ENCODE results near the gene KCTD21.
"Not testable (repeated sequence)": the region's sequence is repeated elsewhere in the genome, so short reads cannot be mapped to it uniquely, and the experiment has no call there.

KCTD21 gene, protein sequence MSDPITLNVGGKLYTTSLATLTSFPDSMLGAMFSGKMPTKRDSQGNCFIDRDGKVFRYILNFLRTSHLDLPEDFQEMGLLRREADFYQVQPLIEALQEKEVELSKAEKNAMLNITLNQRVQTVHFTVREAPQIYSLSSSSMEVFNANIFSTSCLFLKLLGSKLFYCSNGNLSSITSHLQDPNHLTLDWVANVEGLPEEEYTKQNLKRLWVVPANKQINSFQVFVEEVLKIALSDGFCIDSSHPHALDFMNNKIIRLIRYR

DNA sequence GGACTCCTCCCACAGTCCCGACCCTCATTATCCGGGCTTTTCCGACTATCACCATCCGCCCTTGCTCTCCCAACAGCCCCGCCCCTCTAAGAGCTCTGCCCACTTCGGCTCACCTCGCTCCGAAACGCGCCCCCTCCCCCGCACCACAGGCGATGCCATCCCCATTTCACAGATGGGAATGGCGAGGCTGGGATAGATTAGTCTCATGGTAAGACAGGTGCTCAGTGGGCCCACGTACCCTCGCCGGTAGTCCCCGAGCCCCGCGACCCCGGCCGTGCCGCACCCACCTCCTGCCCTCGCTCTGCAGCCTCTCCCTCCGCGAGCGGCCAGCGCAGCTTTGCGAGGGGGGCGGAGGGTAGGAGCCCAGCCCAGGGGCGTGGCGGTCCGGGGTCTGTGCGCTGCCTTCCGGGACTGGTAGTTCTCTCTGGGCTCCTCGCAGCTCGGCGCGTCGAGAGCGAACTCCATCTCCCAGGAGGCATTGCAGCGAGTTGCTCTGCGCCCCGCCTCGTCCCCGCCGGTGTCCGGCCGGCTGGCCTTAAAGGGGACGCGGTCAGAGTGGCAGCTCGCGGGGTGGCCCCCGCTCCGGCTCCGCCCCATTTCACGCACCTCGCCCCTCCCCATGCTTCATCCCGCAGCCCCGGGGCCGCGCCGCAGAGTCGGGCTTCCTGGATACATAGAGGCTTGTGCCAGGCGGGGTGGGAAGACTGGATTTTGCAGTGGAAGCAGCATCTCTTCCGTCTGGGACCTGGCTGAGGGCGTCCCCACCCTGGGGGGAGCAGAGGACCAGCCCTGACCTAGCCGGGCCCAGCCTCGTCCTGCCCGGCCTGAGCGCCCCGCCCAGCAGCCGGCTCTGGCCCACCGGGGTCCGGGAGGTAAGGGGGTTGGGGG is at the start of gene KCTD21, which contains the start of gene USP35:
TSS of gene KCTD21 (minus strand) at position 341 of the 888 bp plus-strand sequence. CDS start 14,072 bp downstream, outside the sequence.
TSS of gene USP35 (plus strand) at position 634 of the 888 bp plus-strand sequence. CDS start 7,327 bp downstream, outside the sequence.
- DNase-seq = peak; percentile 98

- no peak for DNase-seq
Measured at GRCh38 chr11:78237293-78238046, 49.0 kb upstream of the KCTD21 start.

- DNase-seq = no peak
Measured at GRCh38 chr11:78234006-78234405, 45.6 kb upstream of the KCTD21 start.

GRCh38 chr11:78233046-78233445 is 44.6 kb upstream of the KCTD21 start:
- not testable (repeated sequence) for DNase-seq

DNA sequence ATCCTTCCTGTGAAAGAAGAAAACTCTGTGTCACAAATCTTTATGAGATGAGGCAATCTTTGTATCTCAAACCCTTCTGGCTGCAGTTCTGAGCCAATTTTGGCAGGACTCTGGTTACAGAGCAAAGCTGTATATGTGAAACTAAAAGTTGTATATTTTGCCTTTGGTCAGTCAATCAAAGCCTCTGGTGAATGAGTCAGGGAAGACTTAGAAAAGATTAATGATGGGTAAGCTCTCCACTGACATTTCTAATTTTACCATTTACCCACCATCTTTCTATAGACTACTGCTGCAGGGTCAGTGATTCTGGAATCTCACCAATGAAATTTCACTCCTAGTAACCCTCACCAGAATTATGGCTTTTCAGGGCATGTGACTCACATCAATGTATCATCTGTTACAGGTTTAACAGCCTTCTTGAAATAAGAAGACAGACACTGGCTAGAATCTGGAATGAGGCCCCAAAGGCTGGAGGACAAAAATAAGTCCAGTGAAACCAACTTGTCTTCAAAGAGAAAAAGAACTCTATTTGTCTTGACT is 43.6 kb upstream of the KCTD21 start:
- peak; percentile 49 for DNase-seq

DNA sequence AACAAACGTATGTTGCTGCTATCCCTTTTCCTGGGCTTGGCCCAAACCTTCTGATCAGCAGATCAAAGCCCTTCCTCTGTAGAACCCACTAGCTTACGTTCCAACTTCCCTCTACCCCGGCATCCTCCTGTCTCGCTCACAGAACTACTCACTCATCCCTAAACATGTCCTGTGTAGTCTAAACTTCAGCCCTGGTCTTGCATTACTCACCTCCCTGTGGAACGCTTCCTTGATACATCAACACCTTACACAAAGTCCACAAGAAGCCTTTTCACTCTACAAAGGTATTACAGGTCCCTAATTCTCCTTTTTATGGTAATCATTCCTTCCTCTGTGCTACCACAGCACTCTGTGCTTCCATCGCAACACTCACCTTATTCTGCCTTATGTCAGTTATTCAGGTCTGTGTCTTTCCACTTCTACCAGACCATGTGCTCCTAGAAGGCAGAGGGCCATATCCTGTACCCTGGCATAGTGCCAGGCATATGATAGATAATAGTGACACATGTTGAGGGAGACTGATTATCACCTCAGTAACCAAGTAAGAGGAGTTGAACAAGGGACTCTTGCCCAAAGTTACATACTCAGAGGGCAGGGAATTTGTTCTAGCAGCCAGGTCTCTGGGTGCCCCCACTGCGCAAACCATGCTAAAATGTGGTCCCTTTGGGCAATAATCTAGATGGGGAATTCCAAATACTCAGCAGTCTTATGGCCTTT is 41.9 kb upstream of the KCTD21 start:
- no peak for DNase-seq

DNA sequence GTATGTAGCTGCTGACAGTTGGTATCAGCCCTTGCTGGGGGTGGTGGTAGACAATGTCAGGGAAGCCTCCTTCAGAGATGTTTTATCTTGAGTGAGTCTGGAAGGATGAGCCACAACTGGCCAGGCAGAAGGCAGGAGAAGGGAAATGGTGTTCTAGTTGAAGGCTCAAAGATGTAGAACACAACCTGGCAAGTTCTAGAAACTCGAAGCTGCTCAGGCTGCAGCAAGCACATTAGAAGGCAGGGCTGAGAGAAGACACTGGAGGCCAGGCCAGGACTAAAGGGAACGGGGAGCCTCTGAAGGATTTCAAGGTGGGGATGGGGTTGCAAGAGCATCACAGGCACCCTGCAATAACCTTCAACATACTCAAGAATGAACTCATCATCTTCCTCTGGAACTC is 40.7 kb upstream of the KCTD21 start:
- DNase-seq = no peak

DNA sequence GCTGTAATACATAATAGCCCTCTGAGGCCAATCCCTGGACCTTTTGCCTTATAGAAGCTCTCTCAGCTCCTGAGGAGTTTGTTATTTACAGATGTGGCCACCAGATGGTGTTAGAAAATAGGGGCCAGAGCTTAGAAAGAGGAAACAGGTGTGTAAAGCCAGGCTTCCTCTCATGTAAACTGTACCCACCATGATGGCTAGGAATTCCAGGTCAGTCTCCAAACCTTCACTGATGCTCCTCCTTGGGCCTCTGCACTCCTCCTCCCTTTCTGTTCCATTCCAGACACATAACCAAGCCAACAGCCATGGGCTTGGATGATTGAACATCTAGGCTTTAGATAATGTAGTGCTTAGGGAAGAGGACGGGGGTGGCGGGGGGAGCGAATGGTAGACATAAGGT is 40.0 kb upstream of the KCTD21 start:
- DNase-seq = peak; percentile 50

DNA sequence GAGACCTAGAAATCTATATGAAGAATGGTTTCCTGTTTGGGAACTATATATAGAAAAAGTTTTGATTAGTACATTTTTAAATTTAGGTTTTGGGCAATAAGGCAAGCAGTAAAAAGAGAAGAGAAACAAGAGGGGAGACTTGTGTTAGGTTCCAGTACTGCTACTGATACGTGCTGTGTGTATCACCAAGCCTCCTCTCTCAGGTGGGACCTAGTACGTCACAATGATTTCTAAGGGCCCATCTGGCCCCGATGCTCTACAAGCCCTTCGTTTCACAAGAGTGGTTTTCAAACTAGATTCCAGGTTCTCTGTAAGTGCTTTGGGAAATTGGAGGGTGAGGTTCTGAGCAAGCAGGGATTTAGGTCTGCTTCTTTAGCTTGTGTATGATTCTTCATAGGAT is 39.5 kb upstream of the KCTD21 start:
- DNase-seq = no peak

DNA sequence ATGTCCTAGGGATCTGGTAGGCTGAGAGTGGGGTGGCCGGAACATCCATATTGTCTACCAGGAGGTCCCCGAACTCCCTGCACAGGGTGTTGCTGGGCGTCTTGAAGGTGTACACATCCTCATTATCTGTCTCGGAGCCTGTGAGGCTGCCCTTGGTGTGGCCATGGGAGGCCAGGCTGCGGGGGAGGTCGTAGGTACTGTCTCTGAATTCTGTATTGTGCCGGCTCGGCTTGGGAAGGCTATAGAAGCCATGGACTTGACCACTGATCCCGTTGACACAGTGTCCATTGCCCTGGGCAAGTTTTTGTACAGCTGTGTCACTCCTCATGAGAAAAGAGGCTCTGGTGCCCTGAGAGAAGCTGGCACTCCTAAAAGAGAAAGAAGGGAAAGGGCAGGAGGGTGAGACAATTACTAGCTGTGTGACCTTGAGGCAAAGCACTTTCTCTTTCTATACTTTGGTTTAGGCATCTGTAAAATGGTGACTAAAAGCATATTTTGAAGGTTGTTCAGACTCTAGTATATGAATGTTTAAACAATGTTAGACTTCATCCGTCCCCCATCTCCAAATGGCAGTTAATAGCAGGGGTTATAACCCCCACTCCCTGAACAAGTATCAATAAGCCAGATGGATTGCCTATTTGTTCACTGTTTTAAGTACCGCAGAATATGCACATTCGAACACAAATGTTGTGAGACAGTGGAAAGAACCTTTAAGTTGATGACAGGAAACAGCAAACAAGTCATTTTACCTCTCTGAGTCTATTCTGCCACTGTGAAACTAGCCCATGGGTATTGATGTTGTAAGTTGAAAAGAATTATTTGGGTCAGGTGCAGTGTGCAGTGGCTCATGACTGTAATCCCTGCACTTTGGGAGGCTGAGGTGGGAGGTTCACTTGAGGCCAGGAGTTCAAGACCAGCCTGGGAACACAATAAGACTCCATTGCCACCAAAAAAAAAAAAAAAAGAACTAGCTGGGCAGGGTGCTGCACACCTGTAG is 38.6 kb upstream of the KCTD21 start:
- DNase-seq = no peak

- DNase-seq = no peak
Measured at GRCh38 chr11:78224906-78225420, 36.5 kb upstream of the KCTD21 start.

- DNase-seq = no peak
Measured at GRCh38 chr11:78224506-78224905, 36.1 kb upstream of the KCTD21 start.

DNA sequence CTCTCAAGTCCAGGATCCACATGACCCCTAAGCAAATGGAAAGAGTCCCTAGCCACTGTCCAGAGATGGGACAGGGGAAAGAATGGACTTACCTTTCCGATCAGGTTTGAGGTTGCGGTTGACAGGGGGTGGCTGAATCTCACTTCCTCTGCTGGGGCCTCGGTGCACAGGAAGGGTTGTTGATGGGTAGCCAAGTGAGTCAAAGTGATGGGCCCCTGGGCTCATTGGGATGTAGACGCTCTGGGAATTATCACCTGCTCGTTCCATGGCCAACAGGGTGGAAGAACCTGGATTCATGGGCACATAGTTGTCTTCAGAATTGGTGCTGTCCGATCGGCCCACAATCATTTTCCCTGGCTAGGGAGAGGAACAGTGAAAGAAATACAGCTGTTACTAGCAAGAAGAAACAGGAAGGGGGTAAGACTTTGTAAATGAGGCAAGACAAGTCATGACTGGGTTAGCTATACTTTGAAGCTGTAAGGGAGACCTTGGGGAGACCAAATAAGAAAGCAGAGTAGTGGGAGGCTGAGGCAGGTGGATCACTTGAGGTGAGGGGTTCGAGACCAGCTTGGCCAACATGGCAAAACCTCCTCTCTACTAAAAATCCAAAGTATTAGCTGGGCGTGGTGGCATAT is 35.0 kb upstream of the KCTD21 start:
- DNase-seq = no peak

DNA sequence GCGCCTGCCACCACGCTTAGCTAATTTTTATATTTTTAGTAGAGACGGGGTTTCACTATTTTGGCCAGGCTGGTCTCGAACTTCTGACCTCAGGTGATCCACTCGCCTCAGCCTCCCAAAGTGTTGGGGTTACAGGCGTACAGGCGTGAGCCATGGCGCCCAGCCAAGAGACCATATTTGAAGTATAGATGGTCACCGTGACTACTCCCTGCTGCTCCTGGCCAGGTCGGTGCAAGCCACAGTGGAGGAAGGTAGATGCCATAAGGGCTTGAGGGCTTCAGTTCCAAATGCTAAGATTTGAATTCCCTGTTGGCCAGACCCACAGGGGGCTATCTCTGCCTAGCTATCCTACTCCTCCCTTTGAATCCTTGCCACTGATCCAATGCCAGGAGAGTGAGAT is 34.3 kb upstream of the KCTD21 start:
- not testable (repeated sequence) for DNase-seq

GRCh38 chr11:78221396-78222315 is 33.2 kb upstream of the KCTD21 start:
- no peak for DNase-seq

DNA sequence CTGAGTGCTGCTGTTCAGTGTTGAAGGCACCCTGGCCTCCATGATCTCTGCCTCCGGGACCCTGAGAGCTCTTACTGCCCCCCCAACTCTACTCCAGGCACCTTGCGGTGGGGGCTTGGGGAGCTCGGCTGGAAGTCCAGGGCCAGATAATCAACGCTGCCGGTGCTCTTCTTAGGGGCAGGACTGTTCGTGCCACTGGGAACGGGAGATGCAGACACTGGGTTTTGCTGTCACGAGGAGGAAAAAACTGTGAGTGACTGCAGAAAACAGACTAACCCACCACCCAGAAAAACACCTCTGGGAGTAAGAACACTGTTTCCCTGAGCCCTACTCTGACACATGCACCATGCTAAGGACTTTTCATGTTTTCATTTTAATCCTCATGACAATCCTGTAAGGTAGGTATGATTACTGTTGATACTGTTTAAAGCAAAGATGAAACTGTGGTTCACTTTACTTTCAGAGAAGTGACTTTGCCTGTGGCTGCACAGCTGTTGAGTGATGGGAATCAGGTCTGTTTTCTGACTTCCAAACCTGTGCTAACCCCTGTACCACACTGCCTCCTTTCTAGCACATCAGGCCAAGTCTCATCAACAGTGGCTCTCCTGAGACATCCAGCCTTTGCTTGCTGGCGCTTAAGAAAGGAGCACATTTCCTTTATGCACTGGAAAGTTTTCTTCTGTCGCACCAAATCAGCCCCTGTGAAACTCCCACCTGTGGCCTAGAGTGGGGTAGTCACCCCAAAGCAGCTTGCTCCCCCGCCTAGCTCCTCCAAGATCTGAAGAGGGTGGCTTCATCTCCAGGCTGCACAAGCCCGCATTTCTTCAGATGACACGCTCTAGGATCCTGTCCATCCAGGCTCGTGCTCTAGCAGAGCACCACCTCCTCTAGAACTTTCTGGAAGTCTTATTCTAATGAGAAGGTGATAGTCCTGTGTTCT is 32.1 kb upstream of the KCTD21 start:
- no peak for DNase-seq

DNA sequence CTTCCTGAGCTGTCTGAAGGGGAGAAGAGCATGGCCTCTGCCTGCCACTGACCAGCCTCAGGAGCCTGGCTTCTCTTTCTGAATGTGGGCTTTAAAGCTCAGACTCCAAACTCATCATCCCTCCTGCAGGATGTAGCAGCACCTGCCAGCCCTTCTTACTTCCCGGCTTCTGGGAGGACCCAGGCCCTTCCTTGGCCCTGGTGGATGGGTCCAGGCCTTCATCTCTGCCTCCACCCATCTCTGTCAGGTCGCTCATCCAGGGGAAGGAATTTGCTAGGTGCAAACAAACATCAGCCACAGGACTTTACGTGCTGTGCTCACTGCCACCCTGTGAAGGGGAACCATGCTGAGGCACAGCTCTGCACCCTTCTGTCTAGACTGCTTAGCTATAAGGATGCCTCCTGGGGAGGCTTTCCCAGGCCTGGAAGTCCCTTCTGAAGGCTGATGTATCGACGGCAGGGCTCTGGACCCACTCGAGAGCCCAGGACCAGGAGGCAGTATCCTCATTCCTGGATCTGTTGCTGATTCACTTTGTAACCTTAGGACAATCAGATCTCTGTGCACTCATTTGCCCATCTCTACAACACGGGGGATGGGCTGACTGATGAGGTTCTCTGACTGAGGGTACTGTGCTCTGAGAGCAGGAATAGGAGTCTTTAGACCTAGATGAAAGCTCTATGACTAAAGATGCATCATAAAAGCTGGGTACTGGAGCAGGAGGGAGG is 31.2 kb upstream of the KCTD21 start:
- no peak for DNase-seq

All from HCEC 1CT (cell line).